ENCODE measurements around the gene CGB1. TPM values are rescaled to one million over a fixed set of nuclear protein-coding genes. Genes with fewer than 3 reads are reported as not detected.

Gene CGB1
- total RNA-seq, 4 donors from 2014 or later, result not detected

GRCh38 chr19:48988860-48989259, 47.8 kb downstream of the CGB1 start:
- TF ChIP-seq, protein P1, sequence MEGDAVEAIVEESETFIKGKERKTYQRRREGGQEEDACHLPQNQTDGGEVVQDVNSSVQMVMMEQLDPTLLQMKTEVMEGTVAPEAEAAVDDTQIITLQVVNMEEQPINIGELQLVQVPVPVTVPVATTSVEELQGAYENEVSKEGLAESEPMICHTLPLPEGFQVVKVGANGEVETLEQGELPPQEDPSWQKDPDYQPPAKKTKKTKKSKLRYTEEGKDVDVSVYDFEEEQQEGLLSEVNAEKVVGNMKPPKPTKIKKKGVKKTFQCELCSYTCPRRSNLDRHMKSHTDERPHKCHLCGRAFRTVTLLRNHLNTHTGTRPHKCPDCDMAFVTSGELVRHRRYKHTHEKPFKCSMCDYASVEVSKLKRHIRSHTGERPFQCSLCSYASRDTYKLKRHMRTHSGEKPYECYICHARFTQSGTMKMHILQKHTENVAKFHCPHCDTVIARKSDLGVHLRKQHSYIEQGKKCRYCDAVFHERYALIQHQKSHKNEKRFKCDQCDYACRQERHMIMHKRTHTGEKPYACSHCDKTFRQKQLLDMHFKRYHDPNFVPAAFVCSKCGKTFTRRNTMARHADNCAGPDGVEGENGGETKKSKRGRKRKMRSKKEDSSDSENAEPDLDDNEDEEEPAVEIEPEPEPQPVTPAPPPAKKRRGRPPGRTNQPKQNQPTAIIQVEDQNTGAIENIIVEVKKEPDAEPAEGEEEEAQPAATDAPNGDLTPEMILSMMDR (IDR thresholded peaks at IDR 0.05), result no peak
- ATAC-seq (ENCODE audit: low FRiP score) (no peak), DNase-seq (ENCODE audit: low spot score) (no peak)

DNA sequence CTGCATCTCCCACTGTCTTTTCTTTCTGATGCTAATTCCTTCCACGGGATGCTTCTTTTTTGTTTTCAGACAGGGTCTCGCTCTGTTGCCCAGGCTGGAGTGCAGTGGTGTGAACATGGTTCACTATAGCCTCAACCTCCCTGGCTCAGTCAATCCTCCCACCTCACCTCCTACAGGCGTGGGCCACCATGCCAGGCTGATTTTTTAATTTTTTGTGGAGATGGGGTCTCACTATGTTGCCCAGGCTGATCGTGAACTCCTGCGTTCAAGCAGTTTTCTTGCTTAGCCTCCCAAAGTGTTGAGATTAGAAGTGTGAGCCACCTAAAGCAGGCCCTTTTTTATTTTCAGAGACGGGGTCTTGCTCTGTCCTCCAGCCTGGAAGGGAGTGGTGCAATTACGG, 48.4 kb downstream of the CGB1 start:
- TF ChIP-seq, protein P1 (IDR thresholded peaks at IDR 0.05), result no peak
- ATAC-seq (ENCODE audit: low FRiP score), result no peak
- DNase-seq (ENCODE audit: low spot score), result no peak

GRCh38 chr19:48987323-48987722, 49.4 kb downstream of the CGB1 start:
- ATAC-seq (ENCODE audit: low FRiP score), result no peak
- TF ChIP-seq, protein P1 (IDR thresholded peaks at IDR 0.05), result no peak
- DNase-seq (ENCODE audit: low spot score), result no peak

GRCh38 chr19:48986211-48986610, 50.5 kb downstream of the CGB1 start:
- TF ChIP-seq, protein P1 (IDR thresholded peaks at IDR 0.05), result no peak
- no peak for ATAC-seq (ENCODE audit: low FRiP score)
- DNase-seq (ENCODE audit: low spot score), result no peak

DNA sequence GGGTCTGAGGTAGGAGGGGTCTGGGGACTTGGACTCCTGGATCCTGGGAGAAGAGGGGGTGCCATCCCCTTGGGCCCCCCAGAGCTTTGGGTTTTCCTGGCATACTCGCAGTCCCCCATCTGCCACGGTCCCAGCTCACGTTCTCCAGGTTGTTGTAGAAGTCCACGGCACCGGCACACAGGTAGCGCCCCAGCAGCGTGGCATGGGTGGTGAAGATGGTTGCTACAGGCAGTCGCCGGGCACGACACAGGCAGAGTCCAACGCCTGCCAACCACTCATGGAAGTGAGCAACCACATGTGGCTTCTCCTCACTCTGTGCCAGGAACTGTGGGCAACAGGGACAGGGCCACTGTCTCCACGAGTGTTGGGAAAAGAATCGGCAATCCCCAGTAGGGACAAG, 51.0 kb downstream of the CGB1 start:
- DNase-seq (ENCODE audit: low spot score) (no peak), ATAC-seq (ENCODE audit: low FRiP score) (no peak)
- TF ChIP-seq, protein P1 (IDR thresholded peaks at IDR 0.05), result no peak

Small RNA genes lying within 50 kb of the gene (small RNA-seq; reads per million reads assigned to genes)
- gene MIR6798 (not detected), gene RN7SL708P (not detected)

Other genes with a start within 250 kb of the CGB1 start
- 10 to 100 TPM; 20.5 to 65.3 (median 37.2) TPM for gene BCAT2, start 225.9 kb downstream of the CGB1 start, total RNA-seq
- gene HSD17B14, start 200.4 kb downstream of the CGB1 start, total RNA-seq, result 10 to 100 TPM; 11.0 to 19.3 (median 13.0) TPM
- 10 to 100 TPM in 3 of 4 donors, 1 to 10 TPM in 1; 7.3 to 18.7 (median 14.9) TPM for gene PLEKHA4, start 168.3 kb downstream of the CGB1 start, total RNA-seq
- gene PPP1R15A, start 164.5 kb downstream of the CGB1 start, total RNA-seq, result 100 to 1,000 TPM; 105 to 282 (median 176) TPM
- not detected for gene TULP2, start 138.2 kb downstream of the CGB1 start, total RNA-seq
- 100 to 1,000 TPM; 197 to 280 (median 253) TPM for gene NUCB1, start 136.6 kb downstream of the CGB1 start, total RNA-seq
- gene DHDH, start 103.2 kb downstream of the CGB1 start, total RNA-seq, result not detected
- gene BAX, start 82.0 kb downstream of the CGB1 start, total RNA-seq, result 10 to 100 TPM; 26.4 to 64.2 (median 37.3) TPM
- gene FTL, start 71.6 kb downstream of the CGB1 start, total RNA-seq, result 1,000 to 10,000 TPM; 6,104 to 9,580 (median 8,850) TPM
- 10 to 100 TPM; 34.3 to 41.0 (median 38.8) TPM for gene GYS1, start 43.6 kb downstream of the CGB1 start, total RNA-seq
- gene RUVBL2, start 43.0 kb downstream of the CGB1 start, total RNA-seq, result 10 to 100 TPM; 66.3 to 83.9 (median 72.4) TPM
- not detected for gene LHB, start 19.8 kb downstream of the CGB1 start, total RNA-seq
- not detected for gene CGB3, start 12.6 kb downstream of the CGB1 start, total RNA-seq
- not detected for gene CGB2, start 5.0 kb downstream of the CGB1 start, total RNA-seq
- not detected for gene CGB5, start 7.0 kb upstream of the CGB1 start, total RNA-seq
- not detected for gene CGB8, start 12.2 kb upstream of the CGB1 start, total RNA-seq
- not detected for gene CGB7, start 20.9 kb upstream of the CGB1 start, total RNA-seq
- gene NTF4, start 27.9 kb upstream of the CGB1 start, total RNA-seq, result under 1 TPM in 1 of 4 donors, not detected in 3; 0.84 TPM
- not detected for gene KCNA7, start 35.8 kb upstream of the CGB1 start, total RNA-seq
- gene SNRNP70, start 48.6 kb upstream of the CGB1 start, total RNA-seq, result 100 to 1,000 TPM; 132 to 314 (median 207) TPM
- gene LIN7B, start 77.5 kb upstream of the CGB1 start, total RNA-seq, result 1 to 10 TPM in 3 of 4 donors, not detected in 1; 3.7 to 9.0 (median 3.9) TPM
- gene C19orf73, start 82.2 kb upstream of the CGB1 start, total RNA-seq, result 1 to 10 TPM; 1.6 to 3.5 (median 2.9) TPM
- 10 to 100 TPM in 1 of 4 donors, 1 to 10 TPM in 3; 1.6 to 11.2 (median 4.1) TPM for gene PPFIA3, start 82.6 kb upstream of the CGB1 start, total RNA-seq
- 10 to 100 TPM in 1 of 4 donors, 1 to 10 TPM in 1, under 1 TPM in 2; 0.74 to 13.1 (median 1.7) TPM for gene HRC, start 118.5 kb upstream of the CGB1 start, total RNA-seq
- gene TRPM4, start 120.9 kb upstream of the CGB1 start, total RNA-seq, result 10 to 100 TPM in 2 of 4 donors, 1 to 10 TPM in 2; 7.2 to 26.0 (median 10.6) TPM

Measured in omental fat pad (tissue), 4 donors.